Measurements from ENCODE around the gene GNE.
A peak's percentile ranks its signal among the peaks of the same experiment; 100 is the strongest.
"Not testable (repeated sequence)": the region's sequence is repeated elsewhere in the genome, so short reads cannot be mapped to it uniquely, and the experiment has no call there.

The GNE gene

DNA sequence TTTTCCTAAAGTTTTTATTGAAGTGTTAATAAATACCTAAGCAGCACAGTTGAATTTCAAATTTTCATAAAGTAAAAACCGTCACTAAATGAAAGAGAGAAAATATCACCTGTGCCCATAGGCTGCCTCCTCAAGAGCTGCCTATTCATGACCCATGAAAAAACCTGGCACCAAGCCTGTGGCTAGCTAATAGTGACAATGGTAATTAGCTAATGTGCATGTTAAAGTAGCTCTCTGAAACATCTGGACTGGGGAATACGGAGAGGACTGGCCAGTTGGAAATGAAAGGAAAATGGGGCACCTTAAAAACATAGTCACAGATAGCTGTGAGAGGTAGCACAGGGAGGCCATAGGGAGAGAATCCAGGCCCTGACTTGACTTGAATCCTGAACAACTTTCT is 5.4 kb upstream of the GNE start:
- H3K9ac ChIP-seq (ENCODE audit: low read depth, low read length): no peak overlapping the region
- H3K9me3 ChIP-seq (ENCODE audit: control insufficient read depth, insufficient read depth, low read length): no peaks in the 10 kb centered on the region
- H3K36me3 ChIP-seq (ENCODE audit: control insufficient read depth, insufficient read depth, low read length): no peaks in the 10 kb centered on the region
- no peak overlapping the region for H3K4me3 ChIP-seq (ENCODE audit: low read depth, low read length)
- no peaks in the 10 kb centered on the region for H3K4me1 ChIP-seq (ENCODE audit: control insufficient read depth, insufficient read depth, low read length)
- H3K27me3 ChIP-seq (ENCODE audit: control insufficient read depth, insufficient read depth, low read length): no peaks in the 10 kb centered on the region

- no peaks in the 10 kb centered on the region for H3K4me1 ChIP-seq (ENCODE audit: control insufficient read depth, insufficient read depth, low read length)
- no peaks in the 10 kb centered on the region for H3K27me3 ChIP-seq (ENCODE audit: control insufficient read depth, insufficient read depth, low read length)
- no peaks in the 10 kb centered on the region for H3K36me3 ChIP-seq (ENCODE audit: control insufficient read depth, insufficient read depth, low read length)
- H3K9me3 ChIP-seq (ENCODE audit: control insufficient read depth, insufficient read depth, low read length): no peaks in the 10 kb centered on the region
- H3K9ac ChIP-seq (ENCODE audit: low read depth, low read length): peak overlapping the region; percentile 65
- H3K4me3 ChIP-seq (ENCODE audit: low read depth, low read length): peak overlapping the region; percentile 85
Measured at GRCh38 chr9:36258996-36259533, 817 bp upstream of the GNE start.

DNA sequence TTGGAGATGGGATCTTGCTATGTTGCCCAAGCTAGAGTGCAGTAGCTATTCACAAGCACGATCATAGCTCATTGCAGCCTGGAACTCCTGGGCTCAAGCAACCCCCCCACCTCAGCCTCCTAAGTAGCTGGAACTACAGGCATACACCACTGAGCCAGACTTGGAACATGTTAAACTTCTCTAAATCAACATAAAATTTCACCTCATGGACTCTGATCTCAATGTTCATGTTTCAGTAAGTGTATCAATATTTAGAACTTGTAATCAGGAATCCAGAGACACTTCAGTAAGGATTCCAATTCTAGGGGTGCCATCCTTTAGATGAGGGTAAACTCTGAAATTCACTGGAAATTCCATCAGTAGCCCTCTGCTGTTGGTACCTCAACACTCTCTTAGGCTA is 6.8 kb downstream of the GNE start:
- Histone ChIP-seq H3K36me3 (ENCODE audit: control insufficient read depth, insufficient read depth, low read length) (no peaks in the 10 kb centered on the region), H3K27me3 (ENCODE audit: control insufficient read depth, insufficient read depth, low read length) (no peaks in the 10 kb centered on the region), H3K4me1 (ENCODE audit: control insufficient read depth, insufficient read depth, low read length) (no peaks in the 10 kb centered on the region), H3K9me3 (ENCODE audit: control insufficient read depth, insufficient read depth, low read length) (no peaks in the 10 kb centered on the region), H3K9ac (ENCODE audit: low read depth, low read length) (no peak overlapping the region), H3K4me3 (ENCODE audit: low read depth, low read length) (no peak overlapping the region)

DNA sequence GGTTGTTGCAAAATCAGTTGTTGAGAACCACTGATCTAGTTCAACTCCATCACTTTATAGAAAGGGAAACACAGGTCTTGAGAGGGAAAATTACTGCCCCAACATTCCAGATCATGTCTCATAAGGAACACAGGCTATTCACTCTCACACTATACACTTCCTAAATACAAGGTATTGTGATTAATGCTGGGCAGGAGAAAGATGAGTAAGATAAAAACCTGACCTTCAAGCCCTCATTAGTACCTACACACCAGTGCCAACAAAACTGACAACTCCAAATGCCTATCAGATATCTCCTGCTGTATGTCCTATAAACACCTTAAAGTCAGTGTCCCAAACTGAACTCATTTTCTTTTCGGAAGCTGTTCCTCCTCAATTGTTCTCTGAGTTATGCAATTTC is 8.2 kb downstream of the GNE start:
- Histone ChIP-seq H3K9ac (ENCODE audit: low read depth, low read length) (no peak overlapping the region), H3K27me3 (ENCODE audit: control insufficient read depth, insufficient read depth, low read length) (no peaks in the 10 kb centered on the region), H3K9me3 (ENCODE audit: control insufficient read depth, insufficient read depth, low read length) (no peaks in the 10 kb centered on the region), H3K36me3 (ENCODE audit: control insufficient read depth, insufficient read depth, low read length) (no peaks in the 10 kb centered on the region), H3K4me1 (ENCODE audit: control insufficient read depth, insufficient read depth, low read length) (no peaks in the 10 kb centered on the region), H3K4me3 (ENCODE audit: low read depth, low read length) (no peak overlapping the region)

DNA sequence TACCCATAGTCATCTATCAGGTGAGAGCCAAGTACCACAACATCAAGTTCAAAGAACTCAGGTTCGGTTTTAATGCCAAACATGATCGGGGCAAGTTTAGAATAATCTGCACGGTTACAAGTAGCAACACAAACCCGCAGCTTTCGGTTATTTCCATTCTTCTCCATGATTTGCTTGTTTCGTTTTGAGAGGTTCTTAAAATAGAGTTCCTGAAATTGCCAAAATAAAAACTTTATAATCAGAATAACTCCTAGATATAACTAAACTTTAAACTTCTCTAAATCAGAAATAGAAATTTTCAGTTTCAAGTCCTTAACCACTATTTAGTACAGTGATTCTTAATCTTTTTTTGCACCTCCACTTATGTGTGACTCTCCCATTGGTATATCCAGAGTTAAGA is 9.1 kb downstream of the GNE start:
- Histone ChIP-seq H3K9me3 (ENCODE audit: control insufficient read depth, insufficient read depth, low read length) (no peaks in the 10 kb centered on the region), H3K4me1 (ENCODE audit: control insufficient read depth, insufficient read depth, low read length) (no peaks in the 10 kb centered on the region), H3K36me3 (ENCODE audit: control insufficient read depth, insufficient read depth, low read length) (no peaks in the 10 kb centered on the region), H3K4me3 (ENCODE audit: low read depth, low read length) (no peak overlapping the region), H3K9ac (ENCODE audit: low read depth, low read length) (no peak overlapping the region), H3K27me3 (ENCODE audit: control insufficient read depth, insufficient read depth, low read length) (no peaks in the 10 kb centered on the region)

- H3K9me3 ChIP-seq (ENCODE audit: control insufficient read depth, insufficient read depth, low read length); H3K9ac ChIP-seq (ENCODE audit: low read depth, low read length); H3K36me3 ChIP-seq (ENCODE audit: control insufficient read depth, insufficient read depth, low read length); H3K4me1 ChIP-seq (ENCODE audit: control insufficient read depth, insufficient read depth, low read length); H3K27me3 ChIP-seq (ENCODE audit: control insufficient read depth, insufficient read depth, low read length); H3K4me3 ChIP-seq (ENCODE audit: low read depth, low read length): not testable (repeated sequence)
Measured at GRCh38 chr9:36248061-36248460, 10.2 kb downstream of the GNE start.

GRCh38 chr9:36247356-36247755 is 10.9 kb downstream of the GNE start:
- no peak overlapping the region for H3K9ac ChIP-seq (ENCODE audit: low read depth, low read length)
- no peaks in the 10 kb centered on the region for H3K9me3 ChIP-seq (ENCODE audit: control insufficient read depth, insufficient read depth, low read length)
- H3K4me1 ChIP-seq (ENCODE audit: control insufficient read depth, insufficient read depth, low read length): no peaks in the 10 kb centered on the region
- H3K27me3 ChIP-seq (ENCODE audit: control insufficient read depth, insufficient read depth, low read length): no peaks in the 10 kb centered on the region
- no peak overlapping the region for H3K4me3 ChIP-seq (ENCODE audit: low read depth, low read length)
- no peaks in the 10 kb centered on the region for H3K36me3 ChIP-seq (ENCODE audit: control insufficient read depth, insufficient read depth, low read length)

DNA sequence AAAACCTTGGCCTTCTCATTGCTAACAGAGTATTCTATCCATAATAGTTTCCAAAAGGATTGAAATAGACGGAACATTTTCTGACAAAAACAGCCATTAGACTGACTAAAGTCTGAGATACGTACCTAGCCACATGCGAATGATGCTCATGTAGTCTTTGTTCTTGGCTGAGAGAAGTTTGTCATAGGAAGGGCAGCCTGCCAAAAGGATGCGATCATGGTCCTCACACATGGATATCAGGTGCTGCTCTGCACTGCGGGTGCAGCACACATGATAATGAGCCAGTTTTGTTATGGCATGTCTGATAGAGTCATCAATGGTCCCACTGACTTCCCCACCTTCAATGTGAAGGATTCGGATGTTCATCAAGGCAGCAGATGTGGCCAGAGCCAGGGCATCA is 12.3 kb downstream of the GNE start:
- no peak overlapping the region for H3K4me3 ChIP-seq (ENCODE audit: low read depth, low read length)
- no peaks in the 10 kb centered on the region for H3K4me1 ChIP-seq (ENCODE audit: control insufficient read depth, insufficient read depth, low read length)
- no peaks in the 10 kb centered on the region for H3K36me3 ChIP-seq (ENCODE audit: control insufficient read depth, insufficient read depth, low read length)
- no peaks in the 10 kb centered on the region for H3K9me3 ChIP-seq (ENCODE audit: control insufficient read depth, insufficient read depth, low read length)
- no peaks in the 10 kb centered on the region for H3K27me3 ChIP-seq (ENCODE audit: control insufficient read depth, insufficient read depth, low read length)
- no peak overlapping the region for H3K9ac ChIP-seq (ENCODE audit: low read depth, low read length)

GRCh38 chr9:36239675-36240074 is 18.6 kb downstream of the GNE start:
- H3K27me3 ChIP-seq (ENCODE audit: control insufficient read depth, insufficient read depth, low read length): not testable (repeated sequence)

GRCh38 chr9:36239205-36239604 is 19.0 kb downstream of the GNE start:
- not testable (repeated sequence) for H3K36me3 ChIP-seq (ENCODE audit: control insufficient read depth, insufficient read depth, low read length); H3K9me3 ChIP-seq (ENCODE audit: control insufficient read depth, insufficient read depth, low read length); H3K4me3 ChIP-seq (ENCODE audit: low read depth, low read length); H3K27me3 ChIP-seq (ENCODE audit: control insufficient read depth, insufficient read depth, low read length); H3K4me1 ChIP-seq (ENCODE audit: control insufficient read depth, insufficient read depth, low read length); H3K9ac ChIP-seq (ENCODE audit: low read depth, low read length)

More at GRCh38 chr9:36239675-36240074, 18.6 kb downstream of the GNE start:
- not testable (repeated sequence) for H3K36me3 ChIP-seq (ENCODE audit: control insufficient read depth, insufficient read depth, low read length); H3K4me3 ChIP-seq (ENCODE audit: low read depth, low read length); H3K9ac ChIP-seq (ENCODE audit: low read depth, low read length); H3K4me1 ChIP-seq (ENCODE audit: control insufficient read depth, insufficient read depth, low read length); H3K9me3 ChIP-seq (ENCODE audit: control insufficient read depth, insufficient read depth, low read length)

- no peak overlapping the region for H3K9ac ChIP-seq (ENCODE audit: low read depth, low read length)
- H3K4me1 ChIP-seq (ENCODE audit: control insufficient read depth, insufficient read depth, low read length): no peaks in the 10 kb centered on the region
- no peaks in the 10 kb centered on the region for H3K36me3 ChIP-seq (ENCODE audit: control insufficient read depth, insufficient read depth, low read length)
- H3K9me3 ChIP-seq (ENCODE audit: control insufficient read depth, insufficient read depth, low read length): no peaks in the 10 kb centered on the region
- H3K4me3 ChIP-seq (ENCODE audit: low read depth, low read length): no peak overlapping the region
- H3K27me3 ChIP-seq (ENCODE audit: control insufficient read depth, insufficient read depth, low read length): no peaks in the 10 kb centered on the region
Measured at GRCh38 chr9:36237230-36237629, 21.0 kb downstream of the GNE start.

DNA sequence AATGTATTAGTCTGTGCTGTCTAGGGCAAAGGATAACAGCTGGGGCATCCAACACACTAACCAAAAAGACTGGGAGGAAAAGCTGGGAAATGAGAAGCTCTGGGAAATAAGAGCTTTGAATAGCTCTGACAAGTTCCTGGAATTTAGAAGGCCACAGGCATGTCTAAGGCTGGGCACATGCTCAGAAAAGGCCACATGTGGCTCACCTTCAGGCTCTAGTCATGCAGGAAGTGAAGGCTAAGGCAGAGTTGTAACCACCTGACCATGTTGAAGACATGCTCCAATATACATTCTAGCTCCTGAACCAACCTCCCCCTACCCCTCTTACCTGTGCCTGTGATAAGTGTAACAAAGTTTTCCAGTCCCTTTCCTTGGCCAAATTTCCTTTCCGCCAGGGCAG is 35.8 kb downstream of the GNE start:
- H3K36me3 ChIP-seq (ENCODE audit: control insufficient read depth, insufficient read depth, low read length): peaks cover 17% of the 10 kb centered on the region
- H3K27me3 ChIP-seq (ENCODE audit: control insufficient read depth, insufficient read depth, low read length): no peaks in the 10 kb centered on the region
- no peaks in the 10 kb centered on the region for H3K4me1 ChIP-seq (ENCODE audit: control insufficient read depth, insufficient read depth, low read length)
- H3K9ac ChIP-seq (ENCODE audit: low read depth, low read length): no peak overlapping the region
- H3K4me3 ChIP-seq (ENCODE audit: low read depth, low read length): no peak overlapping the region
- H3K9me3 ChIP-seq (ENCODE audit: control insufficient read depth, insufficient read depth, low read length): no peaks in the 10 kb centered on the region

- Histone ChIP-seq H3K9me3 (ENCODE audit: control insufficient read depth, insufficient read depth, low read length) (no peaks in the 10 kb centered on the region), H3K9ac (ENCODE audit: low read depth, low read length) (no peak overlapping the region), H3K36me3 (ENCODE audit: control insufficient read depth, insufficient read depth, low read length) (peaks cover 22% of the 10 kb centered on the region), H3K4me3 (ENCODE audit: low read depth, low read length) (no peak overlapping the region), H3K4me1 (ENCODE audit: control insufficient read depth, insufficient read depth, low read length) (no peaks in the 10 kb centered on the region), H3K27me3 (ENCODE audit: control insufficient read depth, insufficient read depth, low read length) (no peaks in the 10 kb centered on the region)
Measured at GRCh38 chr9:36221667-36222066, 36.6 kb downstream of the GNE start.

Measured in iPS-15b (cell line).